HCT116 (cell line): ENCODE results near the gene AKAP13.

ENCODE experiments used
- CBX3 ChIP-seq: IDR thresholded peaks from 2 replicates; pipeline ENCODE4 v1.6.1; 2012; ENCODE audit warnings: low read depth
- CTCF ChIP-seq, 3 experiments: fragments of 200-600 bp in 1 of 3; sonication (generic) in 1 of 3; IDR thresholded peaks in 2 of 3; conservative IDR thresholded peaks in 1 of 3; 2 replicates each; pipeline ENCODE4 v1.5.1; 2012 to 2017; ENCODE audit warnings: low read depth in 2 of 3, low read length in 2 of 3, antibody characterized with exemption in 1 of 3, borderline replicate concordance in 1 of 3, control low read depth in 1 of 3, mild to moderate bottlenecking in 1 of 3, mixed read lengths in 1 of 3, mixed run types in 1 of 3, moderate library complexity in 1 of 3; ENCODE audit not compliant: insufficient read depth in 1 of 3
- EGR1 ChIP-seq: IDR thresholded peaks from 2 replicates; pipeline ENCODE4 v1.6.1; 2012; ENCODE audit warnings: low read depth
- ELF1 ChIP-seq: IDR thresholded peaks from 2 replicates; pipeline ENCODE4 v1.6.1; 2012; ENCODE audit warnings: low read depth, borderline replicate concordance
- EZH2 ChIP-seq: fragments of 200-600 bp; sonication (generic); IDR thresholded peaks from 2 replicates; pipeline ENCODE4 v1.6.1; 2017; ENCODE audit warnings: antibody characterized with exemption, mixed run types
- EZH2phosphoT487 ChIP-seq: fragments of 200-600 bp; IDR thresholded peaks from 2 replicates; pipeline ENCODE4 v1.6.1; 2018; ENCODE audit warnings: antibody characterized with exemption, borderline replicate concordance
- JUND ChIP-seq: IDR thresholded peaks from 2 replicates; pipeline ENCODE4 v1.6.1; 2012
- MAX ChIP-seq: IDR thresholded peaks from 2 replicates; pipeline ENCODE4 v1.6.1; 2012
- POLR2A ChIP-seq: IDR thresholded peaks from 2 replicates; pipeline ENCODE4 v1.7.0; 2011; ENCODE audit warnings: borderline replicate concordance; ENCODE audit not compliant: insufficient read depth, insufficient read length; ENCODE audit errors: extremely low read depth
- POLR2AphosphoS5 ChIP-seq: IDR thresholded peaks from 2 replicates; pipeline ENCODE4 v1.6.1; 2011; ENCODE audit warnings: mild to moderate bottlenecking, low read depth, low read length, moderate library complexity
- RAD21 ChIP-seq: IDR thresholded peaks from 2 replicates; pipeline ENCODE4 v1.6.1; 2012; ENCODE audit warnings: low read depth, mild to moderate bottlenecking
- REST ChIP-seq: IDR thresholded peaks from 2 replicates; pipeline ENCODE4 v1.6.1; 2012; ENCODE audit warnings: low read depth
- SIN3A ChIP-seq: IDR thresholded peaks from 2 replicates; pipeline ENCODE4 v1.6.1; 2012; ENCODE audit warnings: low read depth
- ZFX ChIP-seq: fragments of 450-650 bp; IDR thresholded peaks from 2 replicates; pipeline ENCODE4 v1.6.1; 2017

- TF ChIP-seq POLR2AphosphoS5 = no peak
- no peak for TF ChIP-seq ELF1
- peak; percentile 10 to 25 (median 20); a peak in 3 of 6 replicates for TF ChIP-seq CTCF (IDR thresholded peaks at IDR 0.05 in 2 of 3, conservative IDR thresholded peaks at IDR 0.05 in 1 of 3; ENCODE audit: borderline replicate concordance in 1 of 3, insufficient read depth in 1 of 3, low read depth in 2 of 3, low read length in 2 of 3)
- TF ChIP-seq EZH2phosphoT487 = no peak
- no peak for TF ChIP-seq CBX3
- no peak for TF ChIP-seq JUND
- no peak for TF ChIP-seq POLR2A
- no peak for TF ChIP-seq ZFX
- TF ChIP-seq EZH2 = no peak
- TF ChIP-seq SIN3A = no peak
- no peak for TF ChIP-seq REST
- TF ChIP-seq MAX = no peak
- no peak for TF ChIP-seq EGR1
- TF ChIP-seq RAD21 = peak; percentile 27; the same call in 1 of the 2 replicates
These were observed 211.7 kb downstream of the AKAP13 start for GRCh38 chr15:85592148-85592547.
